ENCODE results near the gene LRRTM2.
"Not testable (repeated sequence)": the region's sequence is repeated elsewhere in the genome, so short reads cannot be mapped to it uniquely, and the experiment has no call there.

LRRTM2 gene

GRCh38 chr5:138874771-138875551 lies at the start of gene LRRTM2:
Gene LRRTM2 (minus strand): TSS chr5:138875335. CDS start chr5:138874911, 424 bp downstream.
- Histone ChIP-seq H3K79me2 (ENCODE audit: control insufficient read depth, insufficient read depth, low read length, unreplicated experiment) (peaks cover 68% of the 10 kb centered on the region), H2AFZ (ENCODE audit: low read length, unreplicated experiment) (no peak within 1 kb of the TSS), H3K36me3 (ENCODE audit: insufficient read depth, low read length) (no peaks in the 10 kb centered on the region), H3K27ac (ENCODE audit: low read depth, low read length) (peak within 1 kb of the TSS; percentile 58), H3K4me3 (ENCODE audit: low read depth, low read length) (peak within 1 kb of the TSS; percentile 76), H3K4me1 (ENCODE audit: control insufficient read depth, insufficient read depth, low read length, unreplicated experiment) (peaks cover 18% of the 10 kb centered on the region), H3K27me3 (ENCODE audit: insufficient read depth, low read length) (no peaks in the 10 kb centered on the region)

GRCh38 chr5:138922494-138922893 lies 47.4 kb upstream of the LRRTM2 start:
- peaks cover 13% of the 10 kb centered on the region for H3K36me3 ChIP-seq (ENCODE audit: insufficient read depth, low read length)
- no peak overlapping the region for H2AFZ ChIP-seq (ENCODE audit: low read length, unreplicated experiment)
- no peak overlapping the region for H3K27ac ChIP-seq (ENCODE audit: low read depth, low read length)
- no peak overlapping the region for H3K4me3 ChIP-seq (ENCODE audit: low read depth, low read length)
- no peaks in the 10 kb centered on the region for H3K27me3 ChIP-seq (ENCODE audit: insufficient read depth, low read length)
- H3K79me2 ChIP-seq (ENCODE audit: control insufficient read depth, insufficient read depth, low read length, unreplicated experiment): peaks cover 3% of the 10 kb centered on the region
- H3K4me1 ChIP-seq (ENCODE audit: control insufficient read depth, insufficient read depth, low read length, unreplicated experiment): peaks cover 11% of the 10 kb centered on the region

- H3K4me3 ChIP-seq (ENCODE audit: low read depth, low read length); H3K27me3 ChIP-seq (ENCODE audit: insufficient read depth, low read length); H3K79me2 ChIP-seq (ENCODE audit: control insufficient read depth, insufficient read depth, low read length, unreplicated experiment); H2AFZ ChIP-seq (ENCODE audit: low read length, unreplicated experiment); H3K27ac ChIP-seq (ENCODE audit: low read depth, low read length): not testable (repeated sequence)
- peaks cover 11% of the 10 kb centered on the region for H3K4me1 ChIP-seq (ENCODE audit: control insufficient read depth, insufficient read depth, low read length, unreplicated experiment)
- H3K36me3 ChIP-seq (ENCODE audit: insufficient read depth, low read length): peaks cover 13% of the 10 kb centered on the region
Observed at GRCh38 chr5:138921362-138921761, 46.2 kb upstream of the LRRTM2 start.

GRCh38 chr5:138920181-138920580 lies 45.0 kb upstream of the LRRTM2 start:
- peaks cover 3% of the 10 kb centered on the region for H3K79me2 ChIP-seq (ENCODE audit: control insufficient read depth, insufficient read depth, low read length, unreplicated experiment)
- peaks cover 11% of the 10 kb centered on the region for H3K4me1 ChIP-seq (ENCODE audit: control insufficient read depth, insufficient read depth, low read length, unreplicated experiment)
- H3K36me3 ChIP-seq (ENCODE audit: insufficient read depth, low read length): peaks cover 17% of the 10 kb centered on the region
- no peak overlapping the region for H3K27ac ChIP-seq (ENCODE audit: low read depth, low read length)
- no peak overlapping the region for H2AFZ ChIP-seq (ENCODE audit: low read length, unreplicated experiment)
- H3K27me3 ChIP-seq (ENCODE audit: insufficient read depth, low read length): no peaks in the 10 kb centered on the region
- no peak overlapping the region for H3K4me3 ChIP-seq (ENCODE audit: low read depth, low read length)

- H3K79me2 ChIP-seq (ENCODE audit: control insufficient read depth, insufficient read depth, low read length, unreplicated experiment): no peaks in the 10 kb centered on the region
Observed at GRCh38 chr5:138918686-138919085, 43.6 kb upstream of the LRRTM2 start.

GRCh38 chr5:138914338-138914737 lies 39.2 kb upstream of the LRRTM2 start:
- no peaks in the 10 kb centered on the region for H3K4me1 ChIP-seq (ENCODE audit: control insufficient read depth, insufficient read depth, low read length, unreplicated experiment)
- no peak overlapping the region for H2AFZ ChIP-seq (ENCODE audit: low read length, unreplicated experiment)
- peaks cover 30% of the 10 kb centered on the region for H3K36me3 ChIP-seq (ENCODE audit: insufficient read depth, low read length)
- H3K27me3 ChIP-seq (ENCODE audit: insufficient read depth, low read length): no peaks in the 10 kb centered on the region
- H3K79me2 ChIP-seq (ENCODE audit: control insufficient read depth, insufficient read depth, low read length, unreplicated experiment): no peaks in the 10 kb centered on the region
- no peak overlapping the region for H3K4me3 ChIP-seq (ENCODE audit: low read depth, low read length)
- no peak overlapping the region for H3K27ac ChIP-seq (ENCODE audit: low read depth, low read length)

More at GRCh38 chr5:138918686-138919085, 43.6 kb upstream of the LRRTM2 start:
- H3K4me3 ChIP-seq (ENCODE audit: low read depth, low read length): no peak overlapping the region
- H3K36me3 ChIP-seq (ENCODE audit: insufficient read depth, low read length): 0 out of 2 replicates have a peak, but pooled peaks cover 18% of the 10 kb centered on the region
- H3K27me3 ChIP-seq (ENCODE audit: insufficient read depth, low read length): no peaks in the 10 kb centered on the region
- peaks cover 11% of the 10 kb centered on the region for H3K4me1 ChIP-seq (ENCODE audit: control insufficient read depth, insufficient read depth, low read length, unreplicated experiment)
- H2AFZ ChIP-seq (ENCODE audit: low read length, unreplicated experiment): no peak overlapping the region
- no peak overlapping the region for H3K27ac ChIP-seq (ENCODE audit: low read depth, low read length)

- Histone ChIP-seq H3K27ac (ENCODE audit: low read depth, low read length) (no peak overlapping the region), H3K4me3 (ENCODE audit: low read depth, low read length) (no peak overlapping the region), H3K4me1 (ENCODE audit: control insufficient read depth, insufficient read depth, low read length, unreplicated experiment) (no peaks in the 10 kb centered on the region), H3K36me3 (ENCODE audit: insufficient read depth, low read length) (peaks cover 34% of the 10 kb centered on the region), H3K27me3 (ENCODE audit: insufficient read depth, low read length) (no peaks in the 10 kb centered on the region), H3K79me2 (ENCODE audit: control insufficient read depth, insufficient read depth, low read length, unreplicated experiment) (no peaks in the 10 kb centered on the region), H2AFZ (ENCODE audit: low read length, unreplicated experiment) (no peak overlapping the region)
Observed at GRCh38 chr5:138913773-138914172, 38.6 kb upstream of the LRRTM2 start.

- Histone ChIP-seq H3K27ac (ENCODE audit: low read depth, low read length) (no peak overlapping the region), H3K4me1 (ENCODE audit: control insufficient read depth, insufficient read depth, low read length, unreplicated experiment) (no peaks in the 10 kb centered on the region), H2AFZ (ENCODE audit: low read length, unreplicated experiment) (no peak overlapping the region), H3K36me3 (ENCODE audit: insufficient read depth, low read length) (peaks cover 34% of the 10 kb centered on the region), H3K27me3 (ENCODE audit: insufficient read depth, low read length) (no peaks in the 10 kb centered on the region), H3K79me2 (ENCODE audit: control insufficient read depth, insufficient read depth, low read length, unreplicated experiment) (no peaks in the 10 kb centered on the region), H3K4me3 (ENCODE audit: low read depth, low read length) (no peak overlapping the region)
Observed at GRCh38 chr5:138912093-138912492, 37.0 kb upstream of the LRRTM2 start.

- Histone ChIP-seq H3K4me1 (ENCODE audit: control insufficient read depth, insufficient read depth, low read length, unreplicated experiment) (no peaks in the 10 kb centered on the region), H3K27ac (ENCODE audit: low read depth, low read length) (no peak overlapping the region), H2AFZ (ENCODE audit: low read length, unreplicated experiment) (no peak overlapping the region), H3K27me3 (ENCODE audit: insufficient read depth, low read length) (no peaks in the 10 kb centered on the region), H3K4me3 (ENCODE audit: low read depth, low read length) (no peak overlapping the region), H3K79me2 (ENCODE audit: control insufficient read depth, insufficient read depth, low read length, unreplicated experiment) (no peaks in the 10 kb centered on the region), H3K36me3 (ENCODE audit: insufficient read depth, low read length) (peaks cover 36% of the 10 kb centered on the region)
Observed at GRCh38 chr5:138911441-138911840, 36.3 kb upstream of the LRRTM2 start.

GRCh38 chr5:138910546-138911185 lies 35.5 kb upstream of the LRRTM2 start:
- H3K27ac ChIP-seq (ENCODE audit: low read depth, low read length): no peak overlapping the region
- no peak overlapping the region for H2AFZ ChIP-seq (ENCODE audit: low read length, unreplicated experiment)
- peaks cover 44% of the 10 kb centered on the region for H3K36me3 ChIP-seq (ENCODE audit: insufficient read depth, low read length)
- H3K4me1 ChIP-seq (ENCODE audit: control insufficient read depth, insufficient read depth, low read length, unreplicated experiment): no peaks in the 10 kb centered on the region
- no peaks in the 10 kb centered on the region for H3K79me2 ChIP-seq (ENCODE audit: control insufficient read depth, insufficient read depth, low read length, unreplicated experiment)
- H3K4me3 ChIP-seq (ENCODE audit: low read depth, low read length): no peak overlapping the region
- H3K27me3 ChIP-seq (ENCODE audit: insufficient read depth, low read length): no peaks in the 10 kb centered on the region

GRCh38 chr5:138909734-138910133 lies 34.6 kb upstream of the LRRTM2 start:
- Histone ChIP-seq H3K79me2 (ENCODE audit: control insufficient read depth, insufficient read depth, low read length, unreplicated experiment) (no peaks in the 10 kb centered on the region), H3K4me1 (ENCODE audit: control insufficient read depth, insufficient read depth, low read length, unreplicated experiment) (peaks cover 5% of the 10 kb centered on the region), H2AFZ (ENCODE audit: low read length, unreplicated experiment) (no peak overlapping the region), H3K27me3 (ENCODE audit: insufficient read depth, low read length) (no peaks in the 10 kb centered on the region), H3K36me3 (ENCODE audit: insufficient read depth, low read length) (peaks cover 45% of the 10 kb centered on the region), H3K27ac (ENCODE audit: low read depth, low read length) (no peak overlapping the region), H3K4me3 (ENCODE audit: low read depth, low read length) (no peak overlapping the region)

All from ACC112 (cell line).